ENCODE data around the gene SIVA1.
A peak's percentile ranks its signal among the peaks of the same experiment; 100 is the strongest.

GRCh38 chr14:104800015-104800770 is 47.2 kb downstream of the SIVA1 start:
- TF ChIP-seq POLR2A (IDR thresholded peaks at IDR 0.05) (peak; percentile 31), POLR2AphosphoS5 (IDR thresholded peaks at IDR 0.05) (peak; percentile 46 to 74 (median 61)), EP300 (IDR thresholded peaks at IDR 0.05; ENCODE audit: low read depth) (no peak)
- TF ChIP-seq, protein P1, sequence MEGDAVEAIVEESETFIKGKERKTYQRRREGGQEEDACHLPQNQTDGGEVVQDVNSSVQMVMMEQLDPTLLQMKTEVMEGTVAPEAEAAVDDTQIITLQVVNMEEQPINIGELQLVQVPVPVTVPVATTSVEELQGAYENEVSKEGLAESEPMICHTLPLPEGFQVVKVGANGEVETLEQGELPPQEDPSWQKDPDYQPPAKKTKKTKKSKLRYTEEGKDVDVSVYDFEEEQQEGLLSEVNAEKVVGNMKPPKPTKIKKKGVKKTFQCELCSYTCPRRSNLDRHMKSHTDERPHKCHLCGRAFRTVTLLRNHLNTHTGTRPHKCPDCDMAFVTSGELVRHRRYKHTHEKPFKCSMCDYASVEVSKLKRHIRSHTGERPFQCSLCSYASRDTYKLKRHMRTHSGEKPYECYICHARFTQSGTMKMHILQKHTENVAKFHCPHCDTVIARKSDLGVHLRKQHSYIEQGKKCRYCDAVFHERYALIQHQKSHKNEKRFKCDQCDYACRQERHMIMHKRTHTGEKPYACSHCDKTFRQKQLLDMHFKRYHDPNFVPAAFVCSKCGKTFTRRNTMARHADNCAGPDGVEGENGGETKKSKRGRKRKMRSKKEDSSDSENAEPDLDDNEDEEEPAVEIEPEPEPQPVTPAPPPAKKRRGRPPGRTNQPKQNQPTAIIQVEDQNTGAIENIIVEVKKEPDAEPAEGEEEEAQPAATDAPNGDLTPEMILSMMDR (IDR thresholded peaks at IDR 0.05), result peak; percentile 45 to 74 (median 54)

Measured in transverse colon (tissue), 4 donors.